T47D (cell line): Measurements from ENCODE around the gene CLDN4.
"Not testable (repeated sequence)": the region's sequence is repeated elsewhere in the genome, so short reads cannot be mapped to it uniquely, and the experiment has no call there.

ENCODE experiments used
- DNase-seq, 2 experiments: peaks; one replicate each; pipeline versions ENCODE4 v3.0.0 to v3.0.0-alpha.2; 2011 to 2012; ENCODE audit warnings: low read depth in 1 of 2, low spot score in 1 of 2
- JUND ChIP-seq: IDR thresholded peaks from 2 replicates; pipeline ENCODE4 v1.6.1; 2012; ENCODE audit warnings: low read depth
- in situ Hi-C: cut with HindIII; loops from 2 replicates; pipeline ENCODE4 v1.10.0; 2016; ENCODE audit warnings: low sequenced_read_pairs, low pct_unique_long_range_greater_than_20kb

The CLDN4 gene

GRCh38 chr7:73828972-73829371 lies 1.8 kb upstream of the CLDN4 start:
- no peak for TF ChIP-seq JUND
- DNase-seq = no peak
- in situ Hi-C loops = no loop called here

GRCh38 chr7:73829505-73829904 lies 1.3 kb upstream of the CLDN4 start:
- DNase-seq = peak in 1 of 2 experiments; percentile 81
- in situ Hi-C loops = no loop called here
- no peak for TF ChIP-seq JUND

- DNase-seq = peak in 1 of 2 experiments; percentile 62
- TF ChIP-seq JUND = no peak
- in situ Hi-C loops = no loop called here
These were observed 695 bp upstream of the CLDN4 start for GRCh38 chr7:73829921-73830680.

GRCh38 chr7:73831584-73831833 lies 713 bp downstream of the CLDN4 start:
- DNase-seq = no peak
- TF ChIP-seq JUND = no peak
- in situ Hi-C loops = no loop called here

- TF ChIP-seq JUND = peak; percentile 60
- DNase-seq = peak; percentile 82 to 98
- in situ Hi-C loops = no loop called here
These were observed 1.2 kb downstream of the CLDN4 start for GRCh38 chr7:73831834-73832651.

- TF ChIP-seq JUND = no peak
- in situ Hi-C loops = no loop called here
- DNase-seq = no peak
These were observed 2.0 kb downstream of the CLDN4 start for GRCh38 chr7:73832806-73833205.

GRCh38 chr7:73833251-73833919 lies 2.6 kb downstream of the CLDN4 start:
- in situ Hi-C loops = no loop called here
- no peak for TF ChIP-seq JUND
- peak in 1 of 2 experiments; percentile 89 for DNase-seq

GRCh38 chr7:73834626-73835191 lies 3.9 kb downstream of the CLDN4 start:
- in situ Hi-C loops = no loop called here
- no peak for TF ChIP-seq JUND
- DNase-seq = no peak

- DNase-seq, in situ Hi-C loops: not testable (repeated sequence)
These were observed 6.4 kb downstream of the CLDN4 start for GRCh38 chr7:73837167-73837566.

GRCh38 chr7:73838642-73839041 lies 7.8 kb downstream of the CLDN4 start:
- peak in 1 of 2 experiments; percentile 79 for DNase-seq
- TF ChIP-seq JUND = no peak
- in situ Hi-C loops = no loop called here

- TF ChIP-seq JUND = no peak
- in situ Hi-C loops = no loop called here
- no peak for DNase-seq
These were observed 8.5 kb downstream of the CLDN4 start for GRCh38 chr7:73839290-73839689.

- in situ Hi-C loops = no loop called here
- DNase-seq = no peak
- TF ChIP-seq JUND = no peak
These were observed 9.2 kb downstream of the CLDN4 start for GRCh38 chr7:73839743-73840714.
